RWPE1 (cell line): Measurements from ENCODE around the gene RBP5.
A peak's percentile ranks its signal among the peaks of the same experiment; 100 is the strongest.

ENCODE experiments used
- CTCF ChIA-PET: fragments of 350-600 bp; sonication (Branson Sonifier 250); formaldehyde crosslinking; extraction: SDS; loops from one replicate; lab custom pipeline; 2021; lab: Yijun Ruan, JAX
- POLR2A ChIA-PET: fragments of 400-600 bp; formaldehyde crosslinking; extraction: SDS; loops from one replicate; lab custom pipeline; 2020; ENCODE audit warnings: antibody characterized with exemption; ENCODE audit not compliant: low non-redundant PET; lab: Yijun Ruan, JAX
- DNase-seq: peaks from one replicate; pipeline ENCODE4 v3.0.0; 2012; ENCODE audit warnings: low spot score
- H3K27ac ChIP-seq: fragments of 450-650 bp; 2 replicates; pipeline ENCODE4 v1.5.1; 2017
- TF ChIP-seq, protein P1 (sequence below): fragments of 450-650 bp; conservative IDR thresholded peaks from 2 replicates; pipeline ENCODE4 v1.5.1; 2017; ENCODE audit warnings: low read depth, mild to moderate bottlenecking

The RBP5 gene

DNA sequence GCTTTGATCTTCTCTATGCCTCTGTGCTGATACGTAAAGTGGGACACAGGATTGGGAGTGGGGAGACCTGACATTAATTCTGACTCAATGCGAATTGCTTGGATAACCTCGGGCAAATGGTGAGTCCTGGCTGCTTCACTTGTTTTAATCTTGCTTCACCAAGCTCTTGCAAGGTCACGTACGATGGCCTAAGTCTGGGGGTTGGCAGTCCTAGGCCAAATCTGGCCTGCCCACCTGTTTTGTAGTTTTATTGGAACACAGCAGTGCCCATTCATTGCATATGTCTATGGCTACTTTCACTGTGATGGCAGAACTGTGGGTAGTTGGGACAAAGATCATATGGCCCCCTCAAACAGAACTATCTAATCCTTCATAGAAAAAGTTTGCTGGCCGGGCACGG lies 14.9 kb upstream of the RBP5 start:
- TF ChIP-seq, protein P1, sequence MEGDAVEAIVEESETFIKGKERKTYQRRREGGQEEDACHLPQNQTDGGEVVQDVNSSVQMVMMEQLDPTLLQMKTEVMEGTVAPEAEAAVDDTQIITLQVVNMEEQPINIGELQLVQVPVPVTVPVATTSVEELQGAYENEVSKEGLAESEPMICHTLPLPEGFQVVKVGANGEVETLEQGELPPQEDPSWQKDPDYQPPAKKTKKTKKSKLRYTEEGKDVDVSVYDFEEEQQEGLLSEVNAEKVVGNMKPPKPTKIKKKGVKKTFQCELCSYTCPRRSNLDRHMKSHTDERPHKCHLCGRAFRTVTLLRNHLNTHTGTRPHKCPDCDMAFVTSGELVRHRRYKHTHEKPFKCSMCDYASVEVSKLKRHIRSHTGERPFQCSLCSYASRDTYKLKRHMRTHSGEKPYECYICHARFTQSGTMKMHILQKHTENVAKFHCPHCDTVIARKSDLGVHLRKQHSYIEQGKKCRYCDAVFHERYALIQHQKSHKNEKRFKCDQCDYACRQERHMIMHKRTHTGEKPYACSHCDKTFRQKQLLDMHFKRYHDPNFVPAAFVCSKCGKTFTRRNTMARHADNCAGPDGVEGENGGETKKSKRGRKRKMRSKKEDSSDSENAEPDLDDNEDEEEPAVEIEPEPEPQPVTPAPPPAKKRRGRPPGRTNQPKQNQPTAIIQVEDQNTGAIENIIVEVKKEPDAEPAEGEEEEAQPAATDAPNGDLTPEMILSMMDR: no peak
- H3K27ac ChIP-seq: no peak overlapping the region
- CTCF ChIA-PET: no interaction called here
- DNase-seq: no peak
- POLR2A ChIA-PET: no interaction called here

GRCh38 chr12:7142809-7143465 lies 14.2 kb upstream of the RBP5 start:
- TF ChIP-seq, protein P1: no peak
- DNase-seq: no peak
- CTCF ChIA-PET: interaction anchor here (0.6 to 1.4 kb wide), 4 partner anchors 10 to 282 kb away, joined by 3 to 4 read pairs (median 3); no protein-coding TSS in a partner anchor
- POLR2A ChIA-PET: no interaction called here
- H3K27ac ChIP-seq: no peak overlapping the region

- TF ChIP-seq, protein P1: peak; percentile 1; the same call in 1 of the 2 replicates
- no peak overlapping the region for H3K27ac ChIP-seq
- ChIA-PET CTCF (interaction anchor here (0.6 to 1.4 kb wide), 10 partner anchors 9 to 501 kb away, joined by 3 to 9 read pairs (median 4); no protein-coding TSS in a partner anchor), POLR2A (no interaction called here)
- DNase-seq: peak; percentile 48
Measured at GRCh38 chr12:7142056-7142644, 13.5 kb upstream of the RBP5 start.

GRCh38 chr12:7141351-7142005 lies 12.8 kb upstream of the RBP5 start:
- no peak for DNase-seq
- no peak overlapping the region for H3K27ac ChIP-seq
- TF ChIP-seq, protein P1: no peak
- ChIA-PET POLR2A (no interaction called here), CTCF (interaction anchor here (0.6 to 1.5 kb wide), 9 partner anchors 8 to 1749 kb away, joined by 3 to 9 read pairs (median 4); partner anchors contain the start of gene RBP5)

DNA sequence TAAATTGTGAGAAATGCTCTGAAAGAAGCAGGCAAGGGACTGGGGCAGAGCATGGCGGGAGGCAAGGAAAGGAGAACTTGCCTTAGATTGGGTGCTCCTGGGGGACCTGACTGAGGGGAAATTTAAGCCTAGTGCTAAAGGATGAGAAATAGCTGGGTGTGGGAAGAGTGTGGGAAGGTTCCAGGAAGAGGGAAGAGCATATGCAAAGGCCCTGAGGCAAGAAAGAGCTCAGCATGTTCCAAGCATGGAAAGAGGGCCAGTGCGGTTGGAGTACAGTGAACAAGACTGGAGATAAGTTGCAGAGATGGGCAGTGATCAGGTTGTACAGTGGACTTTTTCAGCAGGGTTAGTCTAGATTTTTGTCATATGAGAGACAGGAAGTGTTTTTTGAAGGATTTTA lies 10.5 kb upstream of the RBP5 start:
- POLR2A ChIA-PET: no interaction called here
- TF ChIP-seq, protein P1: no peak
- DNase-seq: no peak
- no peak overlapping the region for H3K27ac ChIP-seq
- CTCF ChIA-PET: interaction anchor here (0.7 to 1.2 kb wide), 3 partner anchors 15 to 445 kb away, joined by 3 to 4 read pairs (median 3); no protein-coding TSS in a partner anchor

GRCh38 chr12:7137908-7138307 lies 9.2 kb upstream of the RBP5 start:
- H3K27ac ChIP-seq: no peak overlapping the region
- ChIA-PET CTCF (interaction anchor here (0.6 kb wide), 2 partner anchors 23 to 25 kb away, joined by 3 read pairs; no protein-coding TSS in a partner anchor), POLR2A (no interaction called here)
- TF ChIP-seq, protein P1: no peak
- DNase-seq: no peak
